CD4-positive, CD25-positive, alpha-beta regulatory T cell (primary cell): ENCODE data around the gene CDK6. TPM values are rescaled to one million over a fixed set of nuclear protein-coding genes. Genes with fewer than 3 reads are reported as not detected.

Source experiments
- ATAC-seq, 2 donors: fragments of 150-1000 bp; cut with Tn5 transposase; one replicate each; pipeline ENCODE4 v1.10.0; 2021; ENCODE audit warnings: low read depth in 2 of 2, moderate number of reproducible peaks in 2 of 2, moderate library complexity in 1 of 2
- DNase-seq, 3 donors: peaks; one replicate each; pipeline versions ENCODE4 v3.0.0 to v3.0.0-alpha.2; 2012 to 2022; ENCODE audit warnings: mixed read lengths in 1 of 3
- H3K27ac ChIP-seq: one replicate; pipeline ENCODE4 v1.7.0; 2013; ENCODE audit warnings: mild to moderate bottlenecking, low read length; ENCODE audit not compliant: insufficient read depth, poor library complexity, severe bottlenecking
- H3K27me3 ChIP-seq: one replicate; pipeline ENCODE4 v1.7.0; 2013; ENCODE audit warnings: low read length; ENCODE audit not compliant: control insufficient read depth, insufficient read depth
- H3K36me3 ChIP-seq: one replicate; pipeline ENCODE4 v1.7.0; 2013; ENCODE audit warnings: mild to moderate bottlenecking, low read length, moderate library complexity; ENCODE audit not compliant: control insufficient read depth, insufficient read depth
- H3K4me1 ChIP-seq: 2 replicates; pipeline ENCODE4 v1.7.0; 2013; ENCODE audit warnings: mild to moderate bottlenecking, low read length; ENCODE audit not compliant: insufficient read depth, control insufficient read depth, poor library complexity, severe bottlenecking
- H3K4me3 ChIP-seq: one replicate; pipeline ENCODE4 v1.7.0; 2013; ENCODE audit warnings: low read depth, mild to moderate bottlenecking, low read length, moderate library complexity
- H3K9me3 ChIP-seq, 2 experiments: 1 replicate in 1 of 2; 2 replicates in 1 of 2; pipeline ENCODE4 v1.7.0; 2013; ENCODE audit warnings: low read length in 2 of 2, mild to moderate bottlenecking in 1 of 2, moderate library complexity in 1 of 2; ENCODE audit not compliant: control insufficient read depth in 2 of 2
- H3K27ac Mint-ChIP-seq, 3 donors: one replicate each; pipeline ENCODE4 v1.8.0; 2020 to 2022; ENCODE audit warnings: mild to moderate bottlenecking in 3 of 3, mixed read lengths in 3 of 3, moderate library complexity in 2 of 3
- H3K27me3 Mint-ChIP-seq: one replicate; pipeline ENCODE4 v1.8.0; 2022; ENCODE audit warnings: mild to moderate bottlenecking, mixed read lengths
- H3K36me3 Mint-ChIP-seq: one replicate; pipeline ENCODE4 v1.8.0; 2020; ENCODE audit warnings: mixed read lengths
- H3K4me1 Mint-ChIP-seq, 4 donors: one replicate each; pipeline ENCODE4 v1.8.0; 2020 to 2022; ENCODE audit warnings: mixed read lengths in 4 of 4, mild to moderate bottlenecking in 1 of 4
- H3K4me3 Mint-ChIP-seq, 4 donors: one replicate each; pipeline ENCODE4 v1.8.0; 2020 to 2022; ENCODE audit warnings: mild to moderate bottlenecking in 4 of 4, mixed read lengths in 4 of 4, moderate library complexity in 3 of 4
- H3K9me3 Mint-ChIP-seq, 7 donors: one replicate each; pipeline ENCODE4 v1.8.0; 2020 to 2022; ENCODE audit warnings: mixed read lengths in 7 of 7, mild to moderate bottlenecking in 3 of 7, moderate library complexity in 2 of 7
- polyA plus RNA-seq, 4 donors: library from polyadenylated mRNA; unstranded; fragments of 300-500 nt; fragmentation: Illumina TruSeq; gene quantifications; one replicate each; pipeline ENCODE4 v1.2.3, GENCODE V29; 2021
- total RNA-seq: library from RNA; stranded (reverse); gene quantifications from one replicate; pipeline ENCODE4 v1.2.3, GENCODE V29; 2022

Gene CDK6
- total and polyA plus RNA-seq, 5 donors from 2014 or later, result 5.5 to 32.6 (median 9.1) TPM

DNA sequence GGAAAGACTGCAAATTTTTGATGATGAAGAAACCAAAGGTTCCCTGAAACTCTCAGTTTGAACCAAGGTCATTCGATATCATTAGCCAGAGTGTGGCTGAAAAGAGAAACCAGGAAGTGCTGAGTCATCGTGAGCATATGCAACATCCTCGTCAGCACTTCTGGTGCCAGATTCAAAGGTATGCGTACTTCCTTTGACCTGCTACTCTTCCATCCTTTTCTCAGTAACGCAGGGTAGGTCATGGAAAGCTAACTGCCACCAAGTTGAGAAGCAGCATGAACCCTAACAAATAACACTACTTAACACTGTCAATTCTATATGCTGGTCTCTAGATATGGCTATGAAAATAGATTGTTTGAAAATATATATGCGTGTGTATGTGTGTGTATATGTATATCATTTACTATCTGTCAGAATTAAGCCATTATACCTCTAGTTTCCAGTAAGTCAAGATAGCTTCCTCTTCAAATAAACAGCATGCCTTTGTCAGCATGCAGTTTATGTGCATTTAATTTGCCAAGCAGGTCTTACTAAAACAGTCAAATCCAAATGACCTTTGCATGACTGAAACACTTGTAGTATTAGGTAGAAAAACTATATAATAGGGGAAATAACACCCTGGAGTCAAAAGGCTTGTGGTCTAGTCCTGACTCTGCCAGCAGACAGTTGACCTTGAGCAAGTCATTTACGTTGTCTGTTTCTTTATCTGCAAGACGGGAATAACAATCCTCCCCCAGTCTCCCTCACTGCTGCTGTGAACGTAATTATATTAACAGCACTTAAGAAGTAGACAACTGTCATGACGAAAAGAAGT lies 26.4 kb downstream of the CDK6 start:
- H3K4me3 ChIP-seq, result peak overlapping the region; percentile 83
- Mint-ChIP-seq H3K36me3 (peaks cover 5% of the 10 kb centered on the region), H3K27me3 (no peaks in the 10 kb centered on the region), H3K4me1 (peaks cover 29 to 55% (median 44%) of the 10 kb centered on the region in 4 donors), H3K4me3 (peak overlapping the region; percentile 16 to 90 (median 78)), H3K9me3 (no peaks in the 10 kb centered on the region), H3K27ac (peak overlapping the region; percentile 70 to 85 (median 83))
- ATAC-seq, result peak; percentile 84 to 86
- no peaks in the 10 kb centered on the region for H3K27me3 ChIP-seq
- peaks cover 24% of the 10 kb centered on the region for H3K4me1 ChIP-seq
- H3K9me3 ChIP-seq, result no peaks in the 10 kb centered on the region
- H3K36me3 ChIP-seq, result no peaks in the 10 kb centered on the region
- peak overlapping the region; percentile 76 for H3K27ac ChIP-seq
- DNase-seq, result peak; percentile 42 to 94 (median 76)

DNA sequence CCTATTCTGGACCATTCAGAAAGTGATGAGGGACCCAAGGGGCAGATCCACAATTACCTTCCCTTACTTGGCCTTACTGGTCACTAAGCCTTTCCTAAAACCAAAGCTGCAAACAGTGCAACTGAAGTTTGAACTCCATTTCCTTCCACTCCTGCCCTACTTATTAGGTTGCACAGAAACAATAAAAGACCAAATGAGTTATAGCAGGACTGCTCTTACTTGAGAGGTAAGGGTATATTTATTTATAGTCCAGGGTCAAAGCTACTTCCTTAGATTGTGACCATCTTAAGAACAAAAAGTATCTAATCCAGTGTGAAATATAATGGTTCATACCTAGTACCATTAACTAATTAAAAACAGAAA lies 27.0 kb downstream of the CDK6 start:
- H3K4me1 Mint-ChIP-seq, result peaks cover 29 to 55% (median 42%) of the 10 kb centered on the region in 4 donors
- peak overlapping the region; percentile 76 for H3K27ac ChIP-seq

DNA sequence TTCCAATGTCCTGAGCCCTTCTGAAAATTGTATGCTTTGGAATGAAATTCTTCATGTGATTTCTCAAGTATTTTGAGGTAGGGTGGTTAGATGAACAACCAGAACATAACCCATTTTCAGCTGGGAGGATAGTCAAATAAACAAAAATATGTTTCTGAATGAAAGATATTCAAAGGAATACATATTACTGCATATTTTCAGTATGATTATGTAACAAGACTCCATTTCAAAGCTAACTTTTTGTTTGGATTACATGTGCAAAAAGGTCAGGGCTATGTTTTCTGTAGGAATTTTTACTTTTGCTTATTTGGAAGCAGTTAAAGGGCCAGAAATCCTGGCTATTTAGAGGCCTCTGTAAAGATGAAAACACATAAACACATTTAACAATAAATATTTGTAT lies 27.7 kb downstream of the CDK6 start:
- Histone ChIP-seq H3K27me3 (no peaks in the 10 kb centered on the region), H3K36me3 (no peaks in the 10 kb centered on the region), H3K4me3 (no peak overlapping the region), H3K9me3 (no peaks in the 10 kb centered on the region), H3K4me1 (peaks cover 20% of the 10 kb centered on the region), H3K27ac (no peak overlapping the region)
- peaks cover 25 to 48% (median 37%) of the 10 kb centered on the region in 4 donors for H3K4me1 Mint-ChIP-seq
- no peaks in the 10 kb centered on the region for H3K9me3 Mint-ChIP-seq
- H3K4me3 Mint-ChIP-seq, result no peak overlapping the region
- peaks cover 6% of the 10 kb centered on the region for H3K36me3 Mint-ChIP-seq
- H3K27ac Mint-ChIP-seq, result no peak overlapping the region
- H3K27me3 Mint-ChIP-seq, result no peaks in the 10 kb centered on the region
- no peak for ATAC-seq
- no peak for DNase-seq

More for the DNA sequence above, 27.0 kb downstream of the CDK6 start:
- Mint-ChIP-seq H3K27ac (peak overlapping the region; percentile 60 to 85 (median 83)), H3K27me3 (no peaks in the 10 kb centered on the region), H3K4me3 (peak overlapping the region; percentile 16 to 90 (median 78)), H3K9me3 (no peaks in the 10 kb centered on the region), H3K36me3 (peaks cover 5% of the 10 kb centered on the region)
- no peaks in the 10 kb centered on the region for H3K36me3 ChIP-seq
- peak overlapping the region; percentile 83 for H3K4me3 ChIP-seq
- ATAC-seq (peak in 1 of 2 donors; percentile 9), DNase-seq (no peak)
- H3K4me1 ChIP-seq, result peaks cover 24% of the 10 kb centered on the region
- H3K9me3 ChIP-seq, result no peaks in the 10 kb centered on the region
- no peaks in the 10 kb centered on the region for H3K27me3 ChIP-seq

DNA sequence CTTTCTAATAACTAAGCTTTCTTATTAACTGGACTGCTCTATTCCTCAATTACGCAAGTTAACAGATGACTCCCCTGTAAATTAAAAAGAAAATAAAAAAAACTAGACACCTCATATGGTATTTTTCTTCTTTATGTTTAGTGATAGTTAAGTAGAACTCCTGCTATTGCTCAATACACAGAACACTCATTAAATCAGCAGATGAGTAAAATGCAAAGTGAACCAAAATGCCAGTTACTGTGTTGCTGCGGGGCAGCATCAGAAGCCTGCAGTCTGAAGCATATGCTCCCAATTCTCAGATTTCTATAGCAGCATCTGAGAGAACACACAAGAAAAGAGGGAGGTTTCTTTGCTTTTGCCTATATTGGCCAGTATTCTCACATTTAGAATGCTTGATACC lies 28.4 kb downstream of the CDK6 start:
- H3K36me3 Mint-ChIP-seq, result peaks cover 12% of the 10 kb centered on the region
- no peak for ATAC-seq
- DNase-seq, result no peak
- H3K4me1 Mint-ChIP-seq, result peaks cover 22 to 42% (median 34%) of the 10 kb centered on the region in 4 donors
- Histone ChIP-seq H3K36me3 (no peaks in the 10 kb centered on the region), H3K4me1 (peaks cover 13% of the 10 kb centered on the region), H3K4me3 (no peak overlapping the region), H3K27me3 (no peaks in the 10 kb centered on the region), H3K9me3 (no peaks in the 10 kb centered on the region), H3K27ac (no peak overlapping the region)
- no peaks in the 10 kb centered on the region for H3K27me3 Mint-ChIP-seq
- no peak overlapping the region for H3K4me3 Mint-ChIP-seq
- H3K9me3 Mint-ChIP-seq, result no peaks in the 10 kb centered on the region
- H3K27ac Mint-ChIP-seq, result no peak overlapping the region

DNA sequence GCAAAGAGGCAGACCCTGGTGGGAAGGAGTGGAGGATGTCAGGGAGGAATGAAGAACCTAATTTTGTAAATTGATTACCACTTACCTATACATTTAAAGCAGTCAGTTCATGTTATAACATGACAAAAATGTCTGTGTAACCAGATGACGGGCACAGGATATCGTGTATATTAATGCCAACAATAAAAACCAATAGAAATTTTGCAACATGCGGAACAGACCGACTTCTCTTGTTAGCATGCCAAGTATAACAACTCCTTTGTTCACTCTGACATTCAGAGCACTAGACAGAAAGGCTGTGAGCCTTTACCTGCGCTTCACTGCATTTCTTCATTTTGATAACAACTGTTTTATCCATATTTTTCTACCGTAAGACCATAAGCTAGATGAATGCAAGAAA lies 29.9 kb downstream of the CDK6 start:
- H3K27ac ChIP-seq, result no peak overlapping the region
- no peak for ATAC-seq

DNA sequence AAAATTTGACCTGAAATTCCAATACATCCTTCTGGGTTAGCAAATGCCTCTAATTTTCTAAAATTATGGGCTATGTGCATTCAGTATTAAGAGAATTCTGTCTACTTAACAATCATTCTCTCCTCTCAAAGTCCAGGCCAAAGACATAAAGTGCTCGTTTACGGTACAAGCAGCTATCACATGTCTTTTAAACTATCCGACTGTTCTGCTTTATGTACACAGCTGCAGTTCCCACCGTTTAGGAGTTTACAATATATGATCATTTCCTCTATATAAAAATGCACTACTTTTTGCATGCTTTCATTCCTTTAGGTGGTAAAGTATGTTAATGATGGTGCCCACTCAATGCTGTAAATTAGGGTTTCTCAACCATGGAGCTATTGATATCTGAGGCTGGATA lies 34.0 kb downstream of the CDK6 start:
- no peaks in the 10 kb centered on the region for H3K36me3 ChIP-seq
- no peaks in the 10 kb centered on the region for H3K4me1 ChIP-seq
- ATAC-seq (no peak), DNase-seq (no peak)
- no peaks in the 10 kb centered on the region for H3K27me3 Mint-ChIP-seq
- H3K4me3 ChIP-seq, result no peak overlapping the region
- no peak overlapping the region for H3K27ac ChIP-seq
- no peak overlapping the region for H3K4me3 Mint-ChIP-seq
- peaks cover 0 to 1% (median 0%) of the 10 kb centered on the region in 7 donors for H3K9me3 Mint-ChIP-seq
- H3K9me3 ChIP-seq, result no peaks in the 10 kb centered on the region
- H3K27me3 ChIP-seq, result no peaks in the 10 kb centered on the region
- H3K27ac Mint-ChIP-seq, result no peak overlapping the region
- H3K4me1 Mint-ChIP-seq, result peaks cover 2 to 10% (median 7%) of the 10 kb centered on the region in 4 donors
- peaks cover 15% of the 10 kb centered on the region for H3K36me3 Mint-ChIP-seq

More for the DNA sequence above, 29.9 kb downstream of the CDK6 start:
- Mint-ChIP-seq H3K9me3 (peaks cover 0 to under 1% (median 0%) of the 10 kb centered on the region in 7 donors), H3K27me3 (no peaks in the 10 kb centered on the region), H3K27ac (no peak overlapping the region), H3K4me1 (peaks cover 19 to 35% (median 30%) of the 10 kb centered on the region in 4 donors), H3K36me3 (peaks cover 15% of the 10 kb centered on the region), H3K4me3 (no peak overlapping the region)
- no peaks in the 10 kb centered on the region for H3K36me3 ChIP-seq
- H3K4me1 ChIP-seq, result peaks cover 11% of the 10 kb centered on the region
- no peak overlapping the region for H3K4me3 ChIP-seq
- H3K9me3 ChIP-seq, result no peaks in the 10 kb centered on the region
- DNase-seq, result no peak
- H3K27me3 ChIP-seq, result no peaks in the 10 kb centered on the region

DNA sequence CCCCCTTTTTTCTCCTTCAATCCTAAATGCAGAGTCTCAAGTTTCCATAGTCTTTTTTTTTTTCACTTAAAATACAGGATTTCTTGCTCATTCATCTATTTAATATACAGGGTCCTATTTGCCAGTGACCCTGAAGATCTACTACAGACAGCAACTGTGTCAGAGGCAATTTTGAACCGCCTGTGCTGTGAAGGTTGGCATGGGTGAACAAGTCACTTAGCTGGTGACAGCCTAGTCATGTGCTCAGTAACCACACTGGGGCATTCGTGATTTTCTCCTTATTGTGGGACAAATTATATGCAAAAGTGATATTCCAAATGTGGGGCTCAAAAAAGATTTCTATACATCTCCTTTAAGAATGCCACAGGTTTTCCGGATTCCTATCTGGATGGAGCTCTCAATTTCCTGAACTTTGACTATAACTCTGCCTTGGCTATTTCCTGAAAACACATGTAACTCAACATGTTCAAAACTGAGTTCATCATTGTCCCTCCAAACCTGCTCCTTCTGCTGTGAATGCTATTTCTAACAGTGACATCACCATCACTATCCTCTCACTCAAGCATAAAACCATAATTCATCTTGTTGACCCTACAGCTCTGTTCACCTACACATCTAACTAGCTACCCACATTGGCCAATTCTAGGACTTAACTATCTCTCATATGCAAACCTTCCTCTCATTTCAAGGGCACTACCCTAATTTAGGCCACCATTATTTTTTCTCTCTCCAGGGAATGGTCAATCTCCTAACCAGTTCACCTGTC lies 36.7 kb downstream of the CDK6 start:
- ATAC-seq (no peak), DNase-seq (no peak)
- Mint-ChIP-seq H3K27ac (no peak overlapping the region), H3K4me1 (peaks cover 0 to 10% (median 3%) of the 10 kb centered on the region in 4 donors), H3K9me3 (peaks cover 0 to 1% (median 0%) of the 10 kb centered on the region in 7 donors), H3K36me3 (peaks cover 11% of the 10 kb centered on the region), H3K27me3 (no peaks in the 10 kb centered on the region), H3K4me3 (no peak overlapping the region)
- no peak overlapping the region for H3K27ac ChIP-seq
- no peaks in the 10 kb centered on the region for H3K4me1 ChIP-seq
- no peaks in the 10 kb centered on the region for H3K36me3 ChIP-seq
- H3K27me3 ChIP-seq, result no peaks in the 10 kb centered on the region
- H3K4me3 ChIP-seq, result no peak overlapping the region
- no peaks in the 10 kb centered on the region for H3K9me3 ChIP-seq
